A549 (cell line): ENCODE results near the gene TBCE.

Experiments
- CHD2 ChIP-seq: fragments of 150-350 bp; IDR thresholded peaks from 2 replicates; pipeline ENCODE4 v1.6.1; 2014; ENCODE audit warnings: low read length; ENCODE audit not compliant: partially characterized antibody
- CTCF ChIP-seq: fragments of >200 bp; sonication (Bioruptor Twin); formaldehyde crosslinking; IDR thresholded peaks from 3 replicates; pipeline ENCODE4 v1.5.1; 2016
- HOXB5 ChIP-seq: fragments of 250-450 bp; sonication (Bioruptor Pico); IDR thresholded peaks from 2 replicates; pipeline ENCODE4 v1.5.0; 2020; ENCODE audit warnings: mild to moderate bottlenecking, moderate library complexity
- MAX ChIP-seq: IDR thresholded peaks from 2 replicates; pipeline ENCODE4 v1.6.1; 2012
- RFX5 ChIP-seq: fragments of 450-650 bp; IDR thresholded peaks from 2 replicates; pipeline ENCODE4 v1.7.1; 2014; ENCODE audit warnings: antibody characterized with exemption, mild to moderate bottlenecking, moderate library complexity

- TF ChIP-seq CHD2 (no peak), MAX (no peak), CTCF (no peak), RFX5 (no peak), HOXB5 (CRISPR knock-in tag) (no peak)
These were observed 66.8 kb downstream of the TBCE start for GRCh38 chr1:235434001-235434400.
